Measurements from ENCODE around the gene TSC22D2. TPM values are rescaled to one million over a fixed set of nuclear protein-coding genes. Genes with fewer than 3 reads are reported as not detected.

The TSC22D2 gene
- total and polyA plus RNA-seq, 11 donors = 11.5 to 55.8 (median 22.6) TPM

GRCh38 chr3:150372722-150373121 lies 35.4 kb upstream of the TSC22D2 start:
- H3K9me3 ChIP-seq = no peaks in the 10 kb centered on the region
- H3K4me3 ChIP-seq = no peak overlapping the region
- no peak for TF ChIP-seq POLR2A (IDR thresholded peaks at IDR 0.05)
- peak in 3 of 12 donors; percentile 8 to 22 (median 16) for TF ChIP-seq CTCF (IDR thresholded peaks at IDR 0.05)
- no peak for DNase-seq
- no peak for ATAC-seq
- intact Hi-C loops (cut with DNase I) = loop anchor here in 5 of 10 donors (1.0 to 5.0 kb wide), 4 partner anchors 35 to 140 kb away; partner anchors contain the start of gene TSC22D2 (in 3 of the 5)
- H3K4me1 ChIP-seq = peaks cover 6 to 40% (median 24%) of the 10 kb centered on the region in 12 donors
- 40 to 56% (median 47%) methylated on average over 1 of the region's 1 CpG for WGBS, 4 donors
- H3K36me3 ChIP-seq = no peaks in the 10 kb centered on the region
- peak overlapping the region; percentile 15 to 95 (median 86) for H3K27ac ChIP-seq
- no peaks in the 10 kb centered on the region for H3K27me3 ChIP-seq

GRCh38 chr3:150373234-150373875 lies 34.7 kb upstream of the TSC22D2 start:
- no peaks in the 10 kb centered on the region for H3K27me3 ChIP-seq
- no peaks in the 10 kb centered on the region for H3K36me3 ChIP-seq
- no peak overlapping the region for H3K27ac ChIP-seq
- peak overlapping the region in 1 of 12 donors; percentile 19 for H3K4me3 ChIP-seq
- TF ChIP-seq POLR2A (IDR thresholded peaks at IDR 0.05) (no peak), CTCF (IDR thresholded peaks at IDR 0.05) (no peak)
- ATAC-seq = no peak
- H3K4me1 ChIP-seq = peaks cover 6 to 40% (median 24%) of the 10 kb centered on the region in 12 donors
- 79 to 86% (median 83%) methylated on average over 4 of the region's 4 CpGs for WGBS, 4 donors
- no peak for DNase-seq
- H3K9me3 ChIP-seq = no peaks in the 10 kb centered on the region
- intact Hi-C loops (cut with DNase I) = loop anchor here in 5 of 10 donors (2.0 to 5.0 kb wide), 3 partner anchors 34 to 141 kb away; partner anchors contain the start of gene TSC22D2 (in 3 of the 5)

- ATAC-seq = no peak
- no peak for TF ChIP-seq CTCF (IDR thresholded peaks at IDR 0.05)
- TF ChIP-seq POLR2A (IDR thresholded peaks at IDR 0.05) = no peak
- H3K4me3 ChIP-seq = no peak overlapping the region
- no peaks in the 10 kb centered on the region for H3K36me3 ChIP-seq
- no peak for DNase-seq
- H3K9me3 ChIP-seq = no peaks in the 10 kb centered on the region
- intact Hi-C loops (cut with DNase I) = loop anchor here in 4 of 10 donors (5.0 kb wide), 2 partner anchors 32 to 143 kb away; partner anchors contain the start of gene TSC22D2 (in 3 of the 4)
- no peaks in the 10 kb centered on the region for H3K27me3 ChIP-seq
- H3K27ac ChIP-seq = no peak overlapping the region
- H3K4me1 ChIP-seq = peaks cover 6 to 34% (median 22%) of the 10 kb centered on the region in 12 donors
These were observed 33.1 kb upstream of the TSC22D2 start for GRCh38 chr3:150374975-150375374.

GRCh38 chr3:150376001-150376848 lies 31.9 kb upstream of the TSC22D2 start:
- intact Hi-C loops (cut with DNase I) = no loop called here
- 36 to 48% (median 42%) methylated on average over 3 of the region's 3 CpGs for WGBS, 4 donors
- peaks cover 6 to 21% (median 14%) of the 10 kb centered on the region in 12 donors for H3K4me1 ChIP-seq
- H3K9me3 ChIP-seq = no peaks in the 10 kb centered on the region
- H3K4me3 ChIP-seq = no peak overlapping the region
- TF ChIP-seq POLR2A (IDR thresholded peaks at IDR 0.05) (no peak), CTCF (IDR thresholded peaks at IDR 0.05) (no peak)
- ATAC-seq = no peak
- H3K27me3 ChIP-seq = no peaks in the 10 kb centered on the region
- no peak overlapping the region for H3K27ac ChIP-seq
- H3K36me3 ChIP-seq = no peaks in the 10 kb centered on the region
- DNase-seq = no peak
